PC-9 (cell line): Measurements from ENCODE around the gene ARHGEF17. TPM values are rescaled to one million over a fixed set of nuclear protein-coding genes. Genes with fewer than 3 reads are reported as not detected.

Experiments
- BruUV-seq: library from RNA; stranded (reverse); fragments of 400-500 nt; replicated peaks from 2 replicates; lab custom pipeline; 2021; lab: Mats Ljungman, UMichigan
- CTCF ChIA-PET: fragments of 300-600 bp; sonication (Branson Sonifier 250); formaldehyde crosslinking; loops from one replicate; lab custom pipeline; 2022; ENCODE audit warnings: antibody characterized with exemption; lab: Charles Lee
- POLR2A ChIA-PET: fragments of 300-600 bp; sonication (Branson Sonifier 250); formaldehyde crosslinking; loops from one replicate; lab custom pipeline; 2022; ENCODE audit warnings: antibody characterized with exemption; ENCODE audit not compliant: unreplicated experiment; lab: Charles Lee
- DNase-seq, 2 experiments: peaks; one replicate each; pipeline versions ENCODE4 v3.0.0 to v3.0.0-alpha.2; 2015 to 2022; ENCODE audit warnings: mixed read lengths in 1 of 2
- H2AFZ ChIP-seq: fragments of 200-600 bp; sonication (generic); 2 replicates; pipeline ENCODE4 v1.8.1; 2017; ENCODE audit warnings: antibody characterized with exemption
- H3F3A ChIP-seq: fragments of 200-600 bp; sonication (generic); 2 replicates; pipeline ENCODE4 v1.8.1; 2017; ENCODE audit warnings: antibody characterized with exemption, mild to moderate bottlenecking, low read depth; ENCODE audit not compliant: insufficient read depth
- H3K27ac ChIP-seq: fragments of 200-600 bp; sonication (generic); 2 replicates; pipeline ENCODE4 v1.6.1; 2016; ENCODE audit warnings: mixed run types
- H3K27me3 ChIP-seq: fragments of 200-600 bp; sonication (generic); 2 replicates; pipeline ENCODE4 v1.6.1; 2016; ENCODE audit warnings: low read depth, mixed run types; ENCODE audit not compliant: insufficient read depth
- H3K36me3 ChIP-seq: fragments of 200-600 bp; sonication (generic); 2 replicates; pipeline ENCODE4 v1.6.1; 2016; ENCODE audit warnings: low read depth, mixed run types
- H3K4me1 ChIP-seq: fragments of 200-600 bp; sonication (generic); replicated peaks from 2 replicates; pipeline ENCODE4 v1.6.1; 2016; ENCODE audit warnings: mixed run types; ENCODE audit not compliant: insufficient read depth
- H3K4me2 ChIP-seq: fragments of 200-600 bp; sonication (generic); 2 replicates; pipeline ENCODE4 v1.6.1; 2017; ENCODE audit warnings: mixed run types
- H3K4me3 ChIP-seq: fragments of 200-600 bp; sonication (generic); 2 replicates; pipeline ENCODE4 v1.6.1; 2016; ENCODE audit warnings: mixed run types
- H3K79me2 ChIP-seq: fragments of 200-600 bp; sonication (generic); 2 replicates; pipeline ENCODE4 v1.6.1; 2017; ENCODE audit warnings: low read depth, mixed run types
- H3K9me2 ChIP-seq: fragments of 200-600 bp; sonication (generic); 2 replicates; pipeline ENCODE4 v1.8.1; 2017; ENCODE audit warnings: mild to moderate bottlenecking; ENCODE audit not compliant: insufficient read depth
- H3K9me3 ChIP-seq: fragments of 200-600 bp; sonication (generic); 2 replicates; pipeline ENCODE4 v1.8.1; 2016; ENCODE audit warnings: low read depth; ENCODE audit not compliant: insufficient read depth
- H4K20me1 ChIP-seq: fragments of 200-600 bp; sonication (generic); 2 replicates; pipeline ENCODE4 v1.8.1; 2017; ENCODE audit not compliant: insufficient read depth
- EZH2 ChIP-seq: fragments of 200-600 bp; sonication (generic); IDR thresholded peaks from 2 replicates; pipeline ENCODE4 v1.8.0; 2017; ENCODE audit warnings: antibody characterized with exemption, low read depth
- intact Hi-C: fragments of 100-400 bp; cut with micrococcal nuclease; formaldehyde crosslinking; loops from one replicate; pipeline ENCODE4 v1.10.0; 2022; ENCODE audit not compliant: unreplicated experiment
- total RNA-seq: library from RNA; stranded (reverse); gene quantifications from 2 replicates; pipeline ENCODE4 v1.2.3, GENCODE V29; 2021
- TF ChIP-seq, protein P1 (sequence below): fragments of 200-600 bp; sonication (generic); conservative IDR thresholded peaks from 2 replicates; pipeline ENCODE4 v1.6.1; 2017; ENCODE audit warnings: mixed run types, antibody characterized with exemption, mild to moderate bottlenecking, moderate library complexity

ARHGEF17 gene
- total RNA-seq, 1 experiment from 2014 or later, result 56.9 TPM

DNA sequence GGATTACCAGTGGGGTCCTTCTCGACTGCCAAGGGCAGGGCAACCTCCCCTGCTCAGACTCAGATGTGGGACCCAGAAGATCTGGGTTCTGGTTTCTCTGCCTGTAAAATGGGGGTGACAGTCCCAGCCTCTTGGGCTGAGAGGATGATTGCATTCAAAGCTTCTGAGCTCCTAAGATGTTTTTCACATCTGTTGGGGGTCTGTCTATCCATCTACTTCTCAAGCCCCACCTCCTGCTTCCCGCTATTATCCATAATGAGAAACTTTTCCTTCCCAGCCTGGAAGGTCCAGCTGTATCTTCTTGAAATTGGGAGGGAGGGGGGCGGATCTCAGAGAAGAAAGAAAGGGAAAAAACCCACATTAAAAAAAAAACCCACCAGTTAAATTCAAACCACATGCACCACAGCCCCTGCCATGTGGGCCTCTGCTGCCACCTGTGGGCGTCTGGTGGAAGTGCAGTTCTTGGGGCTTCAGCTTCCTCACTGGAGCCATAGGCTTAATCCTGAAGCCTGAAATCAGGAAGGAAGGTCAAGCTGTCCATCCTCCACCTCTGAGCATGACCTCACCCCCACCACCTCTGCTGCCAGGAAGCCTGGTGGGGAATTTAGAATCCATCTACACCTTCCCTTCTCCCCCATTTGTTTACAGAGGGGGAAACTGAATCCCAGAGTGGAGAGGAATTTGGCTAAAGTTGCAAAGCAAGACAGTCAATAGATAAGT lies 27.3 kb downstream of the ARHGEF17 start:
- peaks cover 20% of the 10 kb centered on the region for H3K4me1 ChIP-seq
- H3K36me3 ChIP-seq, result no peaks in the 10 kb centered on the region
- H3K27me3 ChIP-seq, result no peaks in the 10 kb centered on the region
- BruUV-seq, result no TSS peak
- ChIA-PET POLR2A (interaction anchor here (0.7 kb wide), 1 partner anchor 28 kb away, joined by 8 read pairs; no protein-coding TSS in a partner anchor), CTCF (interaction anchor here (0.5 to 3.5 kb wide), 16 partner anchors 10 to 790 kb away, joined by 3 to 56 read pairs (median 6); partner anchors contain the start of genes ARHGEF17 and P2RY6)
- intact Hi-C loops, result loop anchor here (1.0 to 5.0 kb wide), 7 partner anchors 28 to 748 kb away; no protein-coding TSS in a partner anchor
- peak; percentile 67 to 90 for DNase-seq
- H3K27ac ChIP-seq, result no peak overlapping the region
- no peaks in the 10 kb centered on the region for H3K79me2 ChIP-seq
- H3K9me3 ChIP-seq, result no peaks in the 10 kb centered on the region
- no peaks in the 10 kb centered on the region for H3K9me2 ChIP-seq
- peak overlapping the region; percentile 37 for H3K4me2 ChIP-seq
- H3F3A ChIP-seq, result peaks cover 12% of the 10 kb centered on the region; the same call in 1 of the 2 replicates
- H3K4me3 ChIP-seq, result no peak overlapping the region
- H2AFZ ChIP-seq, result no peak overlapping the region
- H4K20me1 ChIP-seq, result no peaks in the 10 kb centered on the region; the same call in none of the 2 replicates
- TF ChIP-seq, protein P1, sequence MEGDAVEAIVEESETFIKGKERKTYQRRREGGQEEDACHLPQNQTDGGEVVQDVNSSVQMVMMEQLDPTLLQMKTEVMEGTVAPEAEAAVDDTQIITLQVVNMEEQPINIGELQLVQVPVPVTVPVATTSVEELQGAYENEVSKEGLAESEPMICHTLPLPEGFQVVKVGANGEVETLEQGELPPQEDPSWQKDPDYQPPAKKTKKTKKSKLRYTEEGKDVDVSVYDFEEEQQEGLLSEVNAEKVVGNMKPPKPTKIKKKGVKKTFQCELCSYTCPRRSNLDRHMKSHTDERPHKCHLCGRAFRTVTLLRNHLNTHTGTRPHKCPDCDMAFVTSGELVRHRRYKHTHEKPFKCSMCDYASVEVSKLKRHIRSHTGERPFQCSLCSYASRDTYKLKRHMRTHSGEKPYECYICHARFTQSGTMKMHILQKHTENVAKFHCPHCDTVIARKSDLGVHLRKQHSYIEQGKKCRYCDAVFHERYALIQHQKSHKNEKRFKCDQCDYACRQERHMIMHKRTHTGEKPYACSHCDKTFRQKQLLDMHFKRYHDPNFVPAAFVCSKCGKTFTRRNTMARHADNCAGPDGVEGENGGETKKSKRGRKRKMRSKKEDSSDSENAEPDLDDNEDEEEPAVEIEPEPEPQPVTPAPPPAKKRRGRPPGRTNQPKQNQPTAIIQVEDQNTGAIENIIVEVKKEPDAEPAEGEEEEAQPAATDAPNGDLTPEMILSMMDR, result peak; percentile 99
- no peak for TF ChIP-seq EZH2

DNA sequence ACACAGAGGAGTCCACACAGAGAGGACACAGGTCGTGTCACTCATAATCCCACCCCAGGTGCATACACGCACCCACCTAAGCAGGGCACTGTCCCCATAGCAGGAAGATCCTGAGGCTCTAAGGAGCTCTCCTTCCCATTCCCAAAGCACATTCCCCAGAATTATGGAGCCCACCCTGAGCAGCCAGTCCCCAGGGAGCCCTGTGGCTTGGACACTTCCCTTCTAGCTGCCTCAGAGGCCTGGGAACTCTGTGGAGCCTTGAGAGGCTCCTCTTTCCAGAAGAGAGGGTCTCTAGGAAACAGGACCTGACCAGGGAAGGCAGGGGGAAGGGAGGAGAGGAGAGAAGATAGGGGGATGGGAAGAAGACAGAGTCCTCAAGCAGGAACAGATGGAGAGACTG lies 29.8 kb downstream of the ARHGEF17 start:
- DNase-seq, result no peak
- peaks cover 20% of the 10 kb centered on the region for H3K4me1 ChIP-seq
- ChIA-PET CTCF (no interaction called here), POLR2A (no interaction called here)
- H3K4me3 ChIP-seq, result no peak overlapping the region
- no peak overlapping the region for H3K27ac ChIP-seq
- H3K27me3 ChIP-seq, result no peaks in the 10 kb centered on the region
- H3K9me3 ChIP-seq, result no peaks in the 10 kb centered on the region
- no peaks in the 10 kb centered on the region for H3K9me2 ChIP-seq
- H3K4me2 ChIP-seq, result no peak overlapping the region
- no peaks in the 10 kb centered on the region for H3K79me2 ChIP-seq
- peaks cover 6% of the 10 kb centered on the region; the same call in 1 of the 2 replicates for H3F3A ChIP-seq
- TF ChIP-seq EZH2, result no peak
- TF ChIP-seq, protein P1, result no peak
- BruUV-seq, result no TSS peak
- intact Hi-C loops, result loop anchor here (5.0 kb wide), 1 partner anchor 751 kb away; no protein-coding TSS in a partner anchor
- no peak overlapping the region for H2AFZ ChIP-seq
- no peaks in the 10 kb centered on the region; the same call in none of the 2 replicates for H4K20me1 ChIP-seq
- no peaks in the 10 kb centered on the region for H3K36me3 ChIP-seq

DNA sequence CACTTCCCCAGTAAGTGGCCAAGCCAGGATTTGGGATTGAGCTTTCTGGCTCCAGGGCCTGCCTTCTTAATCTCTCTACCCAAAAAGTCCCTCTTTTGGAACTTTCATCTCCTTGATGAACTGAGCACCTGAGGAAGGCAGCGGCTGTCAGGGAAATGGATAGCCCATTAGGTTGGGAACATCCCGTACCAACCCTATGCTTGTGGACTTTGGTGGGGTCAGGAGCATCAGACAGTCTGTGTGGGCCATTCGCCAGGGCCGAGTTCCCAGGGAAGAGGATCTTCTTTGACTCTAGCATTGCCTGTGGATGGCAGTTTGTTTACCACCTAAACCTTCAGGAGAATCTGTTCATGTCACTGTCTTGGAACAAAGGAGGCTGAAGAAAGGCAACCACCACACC lies 30.2 kb downstream of the ARHGEF17 start:
- no peaks in the 10 kb centered on the region for H3K27me3 ChIP-seq
- no peak overlapping the region for H3K27ac ChIP-seq
- POLR2A ChIA-PET, result no interaction called here
- H3K9me3 ChIP-seq, result no peaks in the 10 kb centered on the region
- peaks cover 20% of the 10 kb centered on the region for H3K4me1 ChIP-seq
- H3K4me2 ChIP-seq, result no peak overlapping the region
- H3K9me2 ChIP-seq, result no peaks in the 10 kb centered on the region
- no peaks in the 10 kb centered on the region for H3K36me3 ChIP-seq
- peaks cover 6% of the 10 kb centered on the region; the same call in 1 of the 2 replicates for H3F3A ChIP-seq
- H3K4me3 ChIP-seq, result no peak overlapping the region
- intact Hi-C loops, result loop anchor here (5.0 kb wide), 1 partner anchor 751 kb away; no protein-coding TSS in a partner anchor
- DNase-seq, result no peak
- H4K20me1 ChIP-seq, result no peaks in the 10 kb centered on the region; the same call in none of the 2 replicates
- no peaks in the 10 kb centered on the region for H3K79me2 ChIP-seq
- H2AFZ ChIP-seq, result no peak overlapping the region
- BruUV-seq, result no TSS peak
- CTCF ChIA-PET, result no interaction called here
- TF ChIP-seq, protein P1, result no peak
- TF ChIP-seq EZH2, result no peak
